Measurements from ENCODE around the gene FGB. TPM values are rescaled to one million over a fixed set of nuclear protein-coding genes. Genes with fewer than 3 reads are reported as not detected.

The FGB gene
- total and polyA plus RNA-seq, 2 of the 13 experiments (the other 11 are each of a cell fraction or from before 2014, with no cell fraction given): 226 to 784 TPM

DNA sequence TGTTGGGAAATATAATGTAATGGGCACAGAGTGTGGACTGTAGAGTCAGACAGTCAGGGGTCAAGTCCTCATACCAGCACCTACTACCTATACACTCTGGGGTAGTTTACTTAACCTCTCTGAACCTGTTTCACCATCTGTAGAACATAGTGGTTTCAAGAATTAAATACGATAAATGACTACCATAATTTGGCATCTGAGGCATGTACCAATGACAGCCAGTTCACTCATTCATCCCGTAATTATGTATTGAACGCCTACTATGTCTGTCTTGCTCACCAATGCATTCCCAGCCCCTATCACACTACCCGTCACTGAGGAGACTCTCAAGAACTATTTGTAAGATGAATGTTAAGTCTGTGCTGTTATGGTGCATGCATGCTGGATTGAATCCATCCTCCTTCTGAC, 2.0 kb upstream of the FGB start (continued):
- TF ChIP-seq, protein P1, sequence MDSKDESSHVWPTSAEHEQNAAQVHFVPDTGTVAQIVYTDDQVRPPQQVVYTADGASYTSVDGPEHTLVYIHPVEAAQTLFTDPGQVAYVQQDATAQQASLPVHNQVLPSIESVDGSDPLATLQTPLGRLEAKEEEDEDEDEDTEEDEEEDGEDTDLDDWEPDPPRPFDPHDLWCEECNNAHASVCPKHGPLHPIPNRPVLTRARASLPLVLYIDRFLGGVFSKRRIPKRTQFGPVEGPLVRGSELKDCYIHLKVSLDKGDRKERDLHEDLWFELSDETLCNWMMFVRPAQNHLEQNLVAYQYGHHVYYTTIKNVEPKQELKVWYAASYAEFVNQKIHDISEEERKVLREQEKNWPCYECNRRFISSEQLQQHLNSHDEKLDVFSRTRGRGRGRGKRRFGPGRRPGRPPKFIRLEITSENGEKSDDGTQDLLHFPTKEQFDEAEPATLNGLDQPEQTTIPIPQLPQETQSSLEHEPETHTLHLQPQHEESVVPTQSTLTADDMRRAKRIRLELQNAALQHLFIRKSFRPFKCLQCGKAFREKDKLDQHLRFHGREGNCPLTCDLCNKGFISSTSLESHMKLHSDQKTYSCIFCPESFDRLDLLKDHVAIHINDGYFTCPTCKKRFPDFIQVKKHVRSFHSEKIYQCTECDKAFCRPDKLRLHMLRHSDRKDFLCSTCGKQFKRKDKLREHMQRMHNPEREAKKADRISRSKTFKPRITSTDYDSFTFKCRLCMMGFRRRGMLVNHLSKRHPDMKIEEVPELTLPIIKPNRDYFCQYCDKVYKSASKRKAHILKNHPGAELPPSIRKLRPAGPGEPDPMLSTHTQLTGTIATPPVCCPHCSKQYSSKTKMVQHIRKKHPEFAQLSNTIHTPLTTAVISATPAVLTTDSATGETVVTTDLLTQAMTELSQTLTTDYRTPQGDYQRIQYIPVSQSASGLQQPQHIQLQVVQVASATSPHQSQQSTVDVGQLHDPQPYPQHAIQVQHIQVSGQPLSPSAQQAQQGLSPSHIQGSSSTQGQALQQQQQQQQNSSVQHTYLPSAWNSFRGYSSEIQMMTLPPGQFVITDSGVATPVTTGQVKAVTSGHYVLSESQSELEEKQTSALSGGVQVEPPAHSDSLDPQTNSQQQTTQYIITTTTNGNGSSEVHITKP (CRISPR knock-in tag; IDR thresholded peaks at IDR 0.05; ENCODE audit: low read depth): 0 out of 2 replicates have a peak, but pooled peaks have one; percentile 36
- TF ChIP-seq BHLHE40 (IDR thresholded peaks at IDR 0.05; ENCODE audit: low read length) (no peak), GATAD1 (CRISPR knock-in tag; IDR thresholded peaks at IDR 0.05) (peak; percentile 14; the same call in 1 of the 2 replicates), MTF2 (CRISPR knock-in tag; IDR thresholded peaks at IDR 0.05; ENCODE audit: borderline replicate concordance) (no peak), ZKSCAN8 (CRISPR knock-in tag; IDR thresholded peaks at IDR 0.05; ENCODE audit: borderline replicate concordance) (no peak), TMF1 (CRISPR knock-in tag; IDR thresholded peaks at IDR 0.05; ENCODE audit: low read depth) (no peak), SIN3A (IDR thresholded peaks at IDR 0.05; ENCODE audit: borderline replicate concordance, low read depth, low read length) (no peak), ELF1 (CRISPR knock-in tag; IDR thresholded peaks at IDR 0.05) (no peak), ZNF547 (CRISPR knock-in tag; IDR thresholded peaks at IDR 0.05) (no peak), MED13 (CRISPR knock-in tag; IDR thresholded peaks at IDR 0.05) (no peak), KMT2B (CRISPR knock-in tag; IDR thresholded peaks at IDR 0.05) (0 out of 2 replicates have a peak, but pooled peaks have one; percentile 9), TCF7 (IDR thresholded peaks at IDR 0.05; ENCODE audit: low read depth) (peak; percentile 55), GFI1 (CRISPR knock-in tag; IDR thresholded peaks at IDR 0.05; ENCODE audit: borderline replicate concordance) (no peak), ZNF317 (CRISPR knock-in tag; IDR thresholded peaks at IDR 0.05) (no peak), GABPA (IDR thresholded peaks at IDR 0.05; ENCODE audit: low read depth, low read length) (no peak), GABPA (CRISPR knock-in tag; IDR thresholded peaks at IDR 0.05; ENCODE audit: low read depth) (no peak)
- TF ChIP-seq, protein P2, sequence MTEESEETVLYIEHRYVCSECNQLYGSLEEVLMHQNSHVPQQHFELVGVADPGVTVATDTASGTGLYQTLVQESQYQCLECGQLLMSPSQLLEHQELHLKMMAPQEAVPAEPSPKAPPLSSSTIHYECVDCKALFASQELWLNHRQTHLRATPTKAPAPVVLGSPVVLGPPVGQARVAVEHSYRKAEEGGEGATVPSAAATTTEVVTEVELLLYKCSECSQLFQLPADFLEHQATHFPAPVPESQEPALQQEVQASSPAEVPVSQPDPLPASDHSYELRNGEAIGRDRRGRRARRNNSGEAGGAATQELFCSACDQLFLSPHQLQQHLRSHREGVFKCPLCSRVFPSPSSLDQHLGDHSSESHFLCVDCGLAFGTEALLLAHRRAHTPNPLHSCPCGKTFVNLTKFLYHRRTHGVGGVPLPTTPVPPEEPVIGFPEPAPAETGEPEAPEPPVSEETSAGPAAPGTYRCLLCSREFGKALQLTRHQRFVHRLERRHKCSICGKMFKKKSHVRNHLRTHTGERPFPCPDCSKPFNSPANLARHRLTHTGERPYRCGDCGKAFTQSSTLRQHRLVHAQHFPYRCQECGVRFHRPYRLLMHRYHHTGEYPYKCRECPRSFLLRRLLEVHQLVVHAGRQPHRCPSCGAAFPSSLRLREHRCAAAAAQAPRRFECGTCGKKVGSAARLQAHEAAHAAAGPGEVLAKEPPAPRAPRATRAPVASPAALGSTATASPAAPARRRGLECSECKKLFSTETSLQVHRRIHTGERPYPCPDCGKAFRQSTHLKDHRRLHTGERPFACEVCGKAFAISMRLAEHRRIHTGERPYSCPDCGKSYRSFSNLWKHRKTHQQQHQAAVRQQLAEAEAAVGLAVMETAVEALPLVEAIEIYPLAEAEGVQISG (CRISPR knock-in tag; IDR thresholded peaks at IDR 0.05): no peak
- TF ChIP-seq, protein P3, sequence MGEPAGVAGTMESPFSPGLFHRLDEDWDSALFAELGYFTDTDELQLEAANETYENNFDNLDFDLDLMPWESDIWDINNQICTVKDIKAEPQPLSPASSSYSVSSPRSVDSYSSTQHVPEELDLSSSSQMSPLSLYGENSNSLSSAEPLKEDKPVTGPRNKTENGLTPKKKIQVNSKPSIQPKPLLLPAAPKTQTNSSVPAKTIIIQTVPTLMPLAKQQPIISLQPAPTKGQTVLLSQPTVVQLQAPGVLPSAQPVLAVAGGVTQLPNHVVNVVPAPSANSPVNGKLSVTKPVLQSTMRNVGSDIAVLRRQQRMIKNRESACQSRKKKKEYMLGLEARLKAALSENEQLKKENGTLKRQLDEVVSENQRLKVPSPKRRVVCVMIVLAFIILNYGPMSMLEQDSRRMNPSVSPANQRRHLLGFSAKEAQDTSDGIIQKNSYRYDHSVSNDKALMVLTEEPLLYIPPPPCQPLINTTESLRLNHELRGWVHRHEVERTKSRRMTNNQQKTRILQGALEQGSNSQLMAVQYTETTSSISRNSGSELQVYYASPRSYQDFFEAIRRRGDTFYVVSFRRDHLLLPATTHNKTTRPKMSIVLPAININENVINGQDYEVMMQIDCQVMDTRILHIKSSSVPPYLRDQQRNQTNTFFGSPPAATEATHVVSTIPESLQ (CRISPR knock-in tag; conservative IDR thresholded peaks at IDR 0.05): no peak
- TF ChIP-seq, protein P4, sequence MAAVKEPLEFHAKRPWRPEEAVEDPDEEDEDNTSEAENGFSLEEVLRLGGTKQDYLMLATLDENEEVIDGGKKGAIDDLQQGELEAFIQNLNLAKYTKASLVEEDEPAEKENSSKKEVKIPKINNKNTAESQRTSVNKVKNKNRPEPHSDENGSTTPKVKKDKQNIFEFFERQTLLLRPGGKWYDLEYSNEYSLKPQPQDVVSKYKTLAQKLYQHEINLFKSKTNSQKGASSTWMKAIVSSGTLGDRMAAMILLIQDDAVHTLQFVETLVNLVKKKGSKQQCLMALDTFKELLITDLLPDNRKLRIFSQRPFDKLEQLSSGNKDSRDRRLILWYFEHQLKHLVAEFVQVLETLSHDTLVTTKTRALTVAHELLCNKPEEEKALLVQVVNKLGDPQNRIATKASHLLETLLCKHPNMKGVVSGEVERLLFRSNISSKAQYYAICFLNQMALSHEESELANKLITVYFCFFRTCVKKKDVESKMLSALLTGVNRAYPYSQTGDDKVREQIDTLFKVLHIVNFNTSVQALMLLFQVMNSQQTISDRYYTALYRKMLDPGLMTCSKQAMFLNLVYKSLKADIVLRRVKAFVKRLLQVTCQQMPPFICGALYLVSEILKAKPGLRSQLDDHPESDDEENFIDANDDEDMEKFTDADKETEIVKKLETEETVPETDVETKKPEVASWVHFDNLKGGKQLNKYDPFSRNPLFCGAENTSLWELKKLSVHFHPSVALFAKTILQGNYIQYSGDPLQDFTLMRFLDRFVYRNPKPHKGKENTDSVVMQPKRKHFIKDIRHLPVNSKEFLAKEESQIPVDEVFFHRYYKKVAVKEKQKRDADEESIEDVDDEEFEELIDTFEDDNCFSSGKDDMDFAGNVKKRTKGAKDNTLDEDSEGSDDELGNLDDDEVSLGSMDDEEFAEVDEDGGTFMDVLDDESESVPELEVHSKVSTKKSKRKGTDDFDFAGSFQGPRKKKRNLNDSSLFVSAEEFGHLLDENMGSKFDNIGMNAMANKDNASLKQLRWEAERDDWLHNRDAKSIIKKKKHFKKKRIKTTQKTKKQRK (IDR thresholded peaks at IDR 0.05; ENCODE audit: low read length): no peak
